Stimulated activated effector memory CD8-positive, alpha-beta T cell treated with anti-CD3 and anti-CD28 coated beads, Interleukin-12 subunit alpha, Interleukin-12 subunit beta, amount 100 ng/mL, for 72 hours (primary cell): ENCODE measurements around the gene RAB3IL1.

Experiments
- ATAC-seq: fragments of 150-1000 bp; cut with Tn5 transposase; 2 replicates; pipeline ENCODE4 v1.10.0; 2021
- DNase-seq, 2 donors: peaks; one replicate each; pipeline ENCODE4 v3.0.0; 2021 to 2022; ENCODE audit warnings: low spot score in 2 of 2
- H3K27ac Mint-ChIP-seq: one replicate; pipeline ENCODE4 v1.8.0; 2022; ENCODE audit warnings: mild to moderate bottlenecking, mixed read lengths
- H3K36me3 Mint-ChIP-seq: one replicate; pipeline ENCODE4 v1.8.0; 2022; ENCODE audit warnings: mild to moderate bottlenecking, mixed read lengths
- H3K4me1 Mint-ChIP-seq: one replicate; pipeline ENCODE4 v1.8.0; 2022; ENCODE audit warnings: mixed read lengths
- H3K4me3 Mint-ChIP-seq: one replicate; pipeline ENCODE4 v1.8.0; 2022; ENCODE audit warnings: mild to moderate bottlenecking, mixed read lengths
- H3K9me3 Mint-ChIP-seq: one replicate; pipeline ENCODE4 v1.8.0; 2022; ENCODE audit warnings: mixed read lengths

Gene RAB3IL1

DNA sequence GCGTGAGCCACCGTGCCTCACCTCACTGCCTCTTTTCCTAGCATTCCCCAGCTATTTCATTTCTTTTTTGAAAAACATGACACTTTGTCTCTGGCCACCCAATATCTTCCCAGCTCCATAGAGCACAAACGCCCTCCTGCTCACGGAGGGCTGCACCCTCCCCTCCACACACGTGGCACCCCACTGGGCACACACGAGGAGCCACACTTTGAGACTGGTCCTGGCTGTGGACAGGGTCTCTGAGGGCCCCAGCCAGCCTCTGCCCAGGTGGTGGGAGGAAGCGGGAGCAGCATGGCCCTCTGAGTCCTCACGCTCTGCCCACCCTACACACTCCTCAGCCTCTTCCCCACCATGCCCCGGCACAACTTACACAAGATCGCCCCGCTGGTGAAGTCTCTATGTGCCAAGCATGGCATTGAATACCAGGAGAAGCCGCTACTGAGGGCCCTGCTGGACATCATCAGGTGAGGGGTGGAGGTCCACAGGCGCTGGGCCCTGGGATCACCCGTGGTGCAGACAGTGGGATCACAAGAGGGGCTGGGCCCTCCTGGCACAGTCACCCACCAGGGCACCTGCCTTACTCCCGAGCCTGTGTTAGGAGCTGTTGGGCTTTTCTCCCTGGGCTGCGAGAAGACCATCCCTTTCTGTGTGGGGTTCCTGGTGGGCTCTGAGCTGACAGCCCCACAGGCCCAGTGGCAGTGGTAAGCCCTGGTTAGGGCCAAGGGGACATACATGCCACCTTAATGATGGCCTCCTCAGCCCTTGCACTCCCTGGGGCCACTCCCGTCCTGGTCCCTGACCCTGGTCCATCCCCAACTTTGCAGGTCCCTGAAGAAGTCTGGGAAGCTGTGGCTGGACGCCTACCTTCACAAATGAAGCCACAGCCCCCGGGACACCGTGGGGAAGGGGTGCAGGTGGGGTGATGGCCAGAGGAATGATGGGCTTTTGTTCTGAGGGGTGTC is 52.3 kb downstream of the RAB3IL1 start:
- ATAC-seq (no peak), DNase-seq (no peak)
- Mint-ChIP-seq H3K9me3 (no peaks in the 10 kb centered on the region), H3K4me3 (no peak overlapping the region), H3K27ac (peak overlapping the region; percentile 60), H3K36me3 (peaks cover 58% of the 10 kb centered on the region), H3K4me1 (no peaks in the 10 kb centered on the region)

- no peak for DNase-seq
- H3K27ac Mint-ChIP-seq: no peak overlapping the region
- H3K4me1 Mint-ChIP-seq: no peaks in the 10 kb centered on the region
- no peak overlapping the region for H3K4me3 Mint-ChIP-seq
- no peak for ATAC-seq
- peaks cover 66% of the 10 kb centered on the region for H3K36me3 Mint-ChIP-seq
- H3K9me3 Mint-ChIP-seq: no peaks in the 10 kb centered on the region
Observed at GRCh38 chr11:61863548-61864081, 53.8 kb downstream of the RAB3IL1 start.

DNA sequence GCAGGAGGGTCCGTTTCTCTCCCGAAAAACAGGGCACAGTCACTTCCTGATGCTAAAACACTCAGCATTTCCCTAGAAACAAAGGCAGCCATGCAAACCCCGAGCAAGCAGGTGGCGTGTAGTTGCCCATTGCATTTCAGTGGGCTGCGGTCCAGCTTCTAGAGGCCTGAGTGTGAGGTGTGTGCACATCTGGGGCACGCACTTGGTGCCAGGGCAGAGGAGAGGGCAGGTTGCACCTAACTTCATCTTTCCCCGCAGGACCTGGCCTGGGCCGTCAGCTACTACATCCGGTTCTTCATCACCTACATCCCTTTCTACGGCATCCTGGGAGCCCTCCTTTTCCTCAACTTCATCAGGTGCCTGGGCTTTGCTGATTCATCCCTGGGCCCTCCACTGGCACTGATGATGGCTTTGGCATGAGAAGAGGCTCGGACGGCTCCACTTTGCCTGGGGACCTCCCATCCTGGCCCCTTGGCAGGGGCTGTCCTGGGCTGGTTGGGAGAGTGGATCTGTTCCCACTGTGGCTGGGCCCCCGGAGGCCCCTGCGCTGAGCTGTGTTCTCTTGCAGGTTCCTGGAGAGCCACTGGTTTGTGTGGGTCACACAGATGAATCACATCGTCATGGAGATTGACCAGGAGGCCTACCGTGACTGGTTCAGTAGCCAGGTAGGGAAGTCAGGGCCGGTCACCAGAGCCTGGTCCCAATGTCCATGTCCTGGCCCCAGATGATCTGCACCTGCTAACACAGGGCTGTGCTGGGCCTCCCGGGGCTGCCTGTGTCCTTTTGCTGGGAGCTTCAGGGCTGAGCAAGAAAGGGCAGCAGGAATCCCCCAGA is 54.4 kb downstream of the RAB3IL1 start:
- no peak for ATAC-seq
- Mint-ChIP-seq H3K9me3 (no peaks in the 10 kb centered on the region), H3K36me3 (peaks cover 72% of the 10 kb centered on the region), H3K4me1 (no peaks in the 10 kb centered on the region), H3K27ac (no peak overlapping the region), H3K4me3 (no peak overlapping the region)
- DNase-seq: no peak

DNA sequence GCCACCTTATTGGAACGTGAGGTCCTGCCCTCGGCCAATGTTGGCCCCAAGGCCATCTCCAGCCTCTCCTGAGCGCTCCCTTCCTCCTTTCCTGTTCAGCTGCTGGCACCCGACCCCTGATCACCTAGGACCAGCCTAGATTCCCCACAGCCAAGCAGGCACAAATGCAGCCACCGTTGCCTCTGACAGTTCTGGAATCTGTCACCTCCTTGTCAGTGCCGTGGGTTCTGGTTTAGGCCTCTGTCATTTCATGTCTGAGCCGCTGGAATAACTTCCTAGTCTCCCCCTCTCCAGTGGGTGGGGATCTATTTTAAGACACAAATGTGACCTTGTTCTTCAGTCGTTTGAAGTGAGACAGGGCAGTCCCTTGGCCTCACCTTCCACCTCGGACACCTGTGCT is 55.7 kb downstream of the RAB3IL1 start:
- no peak overlapping the region for H3K27ac Mint-ChIP-seq
- no peaks in the 10 kb centered on the region for H3K9me3 Mint-ChIP-seq
- H3K4me3 Mint-ChIP-seq: no peak overlapping the region
- H3K36me3 Mint-ChIP-seq: peaks cover 78% of the 10 kb centered on the region
- DNase-seq (no peak), ATAC-seq (no peak)
- no peaks in the 10 kb centered on the region for H3K4me1 Mint-ChIP-seq

- no peak overlapping the region for H3K4me3 Mint-ChIP-seq
- peak overlapping the region; percentile 26 for H3K27ac Mint-ChIP-seq
- DNase-seq (no peak), ATAC-seq (no peak)
- H3K4me1 Mint-ChIP-seq: no peaks in the 10 kb centered on the region
- H3K9me3 Mint-ChIP-seq: no peaks in the 10 kb centered on the region
- peaks cover 69% of the 10 kb centered on the region for H3K36me3 Mint-ChIP-seq
Observed at GRCh38 chr11:61860054-61860903, 57.1 kb downstream of the RAB3IL1 start.

GRCh38 chr11:61855939-61856680 is 61.3 kb downstream of the RAB3IL1 start:
- H3K4me1 Mint-ChIP-seq: no peaks in the 10 kb centered on the region
- peaks cover 69% of the 10 kb centered on the region for H3K36me3 Mint-ChIP-seq
- ATAC-seq: no peak
- H3K4me3 Mint-ChIP-seq: no peak overlapping the region
- no peak overlapping the region for H3K27ac Mint-ChIP-seq
- H3K9me3 Mint-ChIP-seq: no peaks in the 10 kb centered on the region
- DNase-seq: no peak

GRCh38 chr11:61854966-61855714 is 62.2 kb downstream of the RAB3IL1 start:
- no peaks in the 10 kb centered on the region for H3K4me1 Mint-ChIP-seq
- H3K9me3 Mint-ChIP-seq: no peaks in the 10 kb centered on the region
- H3K27ac Mint-ChIP-seq: no peak overlapping the region
- peaks cover 69% of the 10 kb centered on the region for H3K36me3 Mint-ChIP-seq
- no peak for DNase-seq
- H3K4me3 Mint-ChIP-seq: no peak overlapping the region
- ATAC-seq: no peak

DNA sequence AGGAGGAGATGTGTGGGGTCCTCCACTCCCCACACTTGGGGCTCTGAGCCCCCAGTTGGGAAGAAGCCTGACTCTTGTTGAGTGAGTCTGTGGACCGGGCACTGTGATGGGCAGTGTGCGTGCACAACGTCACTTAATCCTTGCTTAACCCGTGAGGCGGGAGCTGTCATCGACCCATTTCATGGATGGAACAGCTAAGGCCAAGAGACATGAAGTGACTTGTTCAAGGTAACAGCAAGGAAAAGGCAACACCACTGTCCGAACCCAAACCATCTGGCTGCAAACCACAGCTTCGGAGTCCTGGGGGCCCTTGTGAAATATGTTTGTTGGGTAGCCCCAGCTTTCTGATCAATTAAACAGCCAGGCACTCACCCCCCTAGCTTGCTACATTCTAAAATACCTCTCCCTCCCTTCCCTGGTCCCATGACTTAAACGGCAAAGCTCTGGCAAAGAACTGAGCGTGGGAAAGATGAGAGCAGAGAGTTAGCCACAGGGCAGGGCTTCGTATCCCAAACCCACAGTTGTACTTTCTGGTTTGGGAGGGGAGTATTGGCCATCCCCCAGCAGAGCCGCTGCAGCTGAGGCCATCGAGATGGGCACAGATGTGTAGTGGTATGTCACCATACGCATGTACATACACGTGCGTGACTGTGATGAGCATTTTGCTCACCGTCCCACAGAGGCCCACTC is 63.0 kb downstream of the RAB3IL1 start:
- peaks cover 69% of the 10 kb centered on the region for H3K36me3 Mint-ChIP-seq
- H3K9me3 Mint-ChIP-seq: no peaks in the 10 kb centered on the region
- H3K4me1 Mint-ChIP-seq: no peaks in the 10 kb centered on the region
- H3K27ac Mint-ChIP-seq: no peak overlapping the region
- no peak for DNase-seq
- ATAC-seq: no peak
- H3K4me3 Mint-ChIP-seq: no peak overlapping the region

- H3K27ac Mint-ChIP-seq: no peak overlapping the region
- H3K36me3 Mint-ChIP-seq: peaks cover 69% of the 10 kb centered on the region
- no peaks in the 10 kb centered on the region for H3K4me1 Mint-ChIP-seq
- no peaks in the 10 kb centered on the region for H3K9me3 Mint-ChIP-seq
- no peak overlapping the region for H3K4me3 Mint-ChIP-seq
- ATAC-seq (no peak), DNase-seq (no peak)
Observed at GRCh38 chr11:61853698-61854169, 63.6 kb downstream of the RAB3IL1 start.

GRCh38 chr11:61851900-61852295 is 65.5 kb downstream of the RAB3IL1 start:
- ATAC-seq: no peak
- Mint-ChIP-seq H3K27ac (no peak overlapping the region), H3K4me3 (no peak overlapping the region), H3K36me3 (peaks cover 74% of the 10 kb centered on the region), H3K4me1 (no peaks in the 10 kb centered on the region), H3K9me3 (no peaks in the 10 kb centered on the region)
- DNase-seq: no peak

- Mint-ChIP-seq H3K36me3 (peaks cover 80% of the 10 kb centered on the region), H3K27ac (no peak overlapping the region), H3K9me3 (no peaks in the 10 kb centered on the region), H3K4me3 (no peak overlapping the region), H3K4me1 (peaks cover 3% of the 10 kb centered on the region)
- no peak for DNase-seq
- ATAC-seq: no peak
Observed at GRCh38 chr11:61851113-61851899, 66.1 kb downstream of the RAB3IL1 start.

- ATAC-seq (no peak), DNase-seq (no peak)
- no peaks in the 10 kb centered on the region for H3K9me3 Mint-ChIP-seq
- no peak overlapping the region for H3K27ac Mint-ChIP-seq
- H3K4me1 Mint-ChIP-seq: peaks cover 5% of the 10 kb centered on the region
- no peak overlapping the region for H3K4me3 Mint-ChIP-seq
- peaks cover 86% of the 10 kb centered on the region for H3K36me3 Mint-ChIP-seq
Observed at GRCh38 chr11:61850687-61851086, 66.7 kb downstream of the RAB3IL1 start.
